Vagina (tissue), 2 donors: Measurements from ENCODE around the gene OR6B1.

Experiments used
- CTCF ChIP-seq, 3 experiments: fragments of 450-650 bp in 2 of 3; fragments of 200-600 bp in 1 of 3; sonication (generic) in 1 of 3; IDR thresholded peaks; one replicate each; pipeline ENCODE4 v1.5.1; 2017 to 2019; ENCODE audit warnings: antibody characterized with exemption in 3 of 3, mild to moderate bottlenecking in 2 of 3, moderate library complexity in 2 of 3
- POLR2AphosphoS5 ChIP-seq, 2 donors: sonication (generic); formaldehyde crosslinking; IDR thresholded peaks; one replicate each; pipeline ENCODE4 v1.9.0; 2017; ENCODE audit warnings: antibody characterized with exemption in 2 of 2, mild to moderate bottlenecking in 2 of 2, low read depth in 1 of 2; ENCODE audit not compliant: insufficient read depth in 1 of 2

GRCh38 chr7:144050093-144050492, 50.0 kb downstream of the OR6B1 start:
- no peak for TF ChIP-seq CTCF (IDR thresholded peaks at IDR 0.05)
- no peak for TF ChIP-seq POLR2AphosphoS5 (IDR thresholded peaks at IDR 0.05; ENCODE audit: insufficient read depth in 1 of 2, low read depth in 1 of 2)
